H1 (cell line): Measurements from ENCODE around the gene CX3CL1. TPM values are rescaled to one million over a fixed set of nuclear protein-coding genes. Genes with fewer than 3 reads are reported as not detected.

Experiments
- CTCF ChIA-PET: fragments of 300-600 bp; sonication (Branson Sonifier 250); formaldehyde crosslinking; loops from one replicate; lab custom pipeline; 2021; ENCODE audit not compliant: partially characterized antibody; lab: Charles Lee
- POLR2A ChIA-PET: fragments of 300-600 bp; sonication (Branson Sonifier 250); formaldehyde crosslinking; loops from one replicate; lab custom pipeline; 2021; ENCODE audit warnings: inconsistent platforms; ENCODE audit not compliant: partially characterized antibody; lab: Charles Lee
- DNase-seq, 2 experiments: peaks; one replicate each; pipeline versions ENCODE4 v3.0.0 to v3.0.0-alpha.2; 2010 to 2022; ENCODE audit warnings: low spot score in 2 of 2, low read depth in 1 of 2, mixed read lengths in 1 of 2
- FAIRE-seq: peaks from 2 replicates; lab custom pipeline; 2011; peaks lifted over from hg19 to GRCh38; lab: Jason Lieb, UNC
- H2AFZ ChIP-seq: 2 replicates; pipeline ENCODE4 v1.8.1; 2012; ENCODE audit warnings: low read length, inconsistent platforms
- H2AK5ac ChIP-seq: 2 replicates; pipeline ENCODE4 v1.6.1; 2013; ENCODE audit warnings: low read depth, low read length
- H2BK120ac ChIP-seq: replicated peaks from 2 replicates; pipeline ENCODE3; 2013; ENCODE audit warnings: low read depth, low read length, inconsistent platforms
- H2BK12ac ChIP-seq: 2 replicates; pipeline ENCODE4 v1.6.1; 2013; ENCODE audit warnings: low read depth, low read length
- H2BK15ac ChIP-seq: 2 replicates; pipeline ENCODE4 v1.6.1; 2013; ENCODE audit warnings: low read length
- H2BK20ac ChIP-seq: 2 replicates; pipeline ENCODE4 v1.6.1; 2013; ENCODE audit warnings: low read length
- H2BK5ac ChIP-seq: 2 replicates; pipeline ENCODE4 v1.6.1; 2013; ENCODE audit warnings: low read depth, low read length
- H3K14ac ChIP-seq: 2 replicates; pipeline ENCODE4 v1.6.1; 2013; ENCODE audit warnings: inconsistent platforms; ENCODE audit not compliant: insufficient read length
- H3K18ac ChIP-seq: 2 replicates; pipeline ENCODE4 v1.6.1; 2013; ENCODE audit warnings: low read length; ENCODE audit errors: extremely low read depth
- H3K23ac ChIP-seq: 2 replicates; pipeline ENCODE4 v1.6.1; 2013; ENCODE audit warnings: inconsistent platforms; ENCODE audit not compliant: insufficient read length
- H3K23me2 ChIP-seq: 2 replicates; pipeline ENCODE4 v1.6.1; 2013; ENCODE audit warnings: low read depth, low read length
- H3K27ac ChIP-seq: 2 replicates; pipeline ENCODE4 v1.6.1; 2011; ENCODE audit warnings: low read depth, low read length, inconsistent platforms
- H3K27me3 ChIP-seq, 4 experiments: replicated peaks in 1 of 4; 1 replicate in 1 of 4; 2 replicates in 3 of 4; pipeline versions ENCODE4 v1.6.1 to v1.8.1; 2011 to 2013; ENCODE audit warnings: low read length in 3 of 4, mild to moderate bottlenecking in 3 of 4, inconsistent platforms in 2 of 4, mixed read lengths in 2 of 4, moderate library complexity in 1 of 4; ENCODE audit not compliant: control insufficient read depth in 3 of 4, insufficient read depth in 3 of 4; ENCODE audit errors: extremely low read depth in 1 of 4
- H3K36me3 ChIP-seq, 4 experiments: 2 replicates each; pipeline versions ENCODE4 v1.6.1 to v1.8.1; 2011 to 2013; ENCODE audit warnings: mild to moderate bottlenecking in 4 of 4, low read length in 3 of 4, moderate library complexity in 2 of 4, control low read depth in 1 of 4, inconsistent platforms in 1 of 4; ENCODE audit not compliant: insufficient read depth in 4 of 4, control insufficient read depth in 2 of 4
- H3K4ac ChIP-seq: replicated peaks from 2 replicates; pipeline ENCODE3; 2013; ENCODE audit warnings: low read length, low read depth, mixed read lengths, inconsistent platforms; ENCODE audit not compliant: insufficient read length
- H3K4me1 ChIP-seq, 4 experiments: replicated peaks in 1 of 4; 1 replicate in 1 of 4; 2 replicates in 3 of 4; pipeline versions ENCODE4 v1.6.1 to v1.8.1; 2011 to 2013; ENCODE audit warnings: low read length in 3 of 4, inconsistent platforms in 2 of 4, mixed read lengths in 1 of 4; ENCODE audit not compliant: insufficient read depth in 4 of 4, control insufficient read depth in 3 of 4
- H3K4me2 ChIP-seq, 2 experiments: 2 replicates each; pipeline versions ENCODE4 v1.6.1 to v1.8.1; 2011 to 2013; ENCODE audit warnings: low read depth in 2 of 2, low read length in 2 of 2, control low read depth in 1 of 2, inconsistent platforms in 1 of 2, mild to moderate bottlenecking in 1 of 2; ENCODE audit not compliant: insufficient read depth in 1 of 2
- H3K4me3 ChIP-seq, 4 experiments: fragments of 200-600, 300-600 bp in 1 of 4; sonication (generic), shearing (Covaris generic), sonication (Bioruptor Twin) in 1 of 4; 2 replicates each; pipeline versions ENCODE4 v1.5.1 to v1.8.1; 2011 to 2016; ENCODE audit warnings: low read length in 4 of 4, low read depth in 3 of 4, control low read depth in 2 of 4, inconsistent platforms in 2 of 4, mild to moderate bottlenecking in 2 of 4, mixed read lengths in 1 of 4, moderate library complexity in 1 of 4; ENCODE audit not compliant: insufficient read depth in 2 of 4; ENCODE audit errors: extremely low read depth in 1 of 4
- H3K56ac ChIP-seq: replicated peaks from 2 replicates; pipeline ENCODE3; 2013; ENCODE audit warnings: low read depth, mild to moderate bottlenecking, mixed read lengths, low read length, inconsistent platforms; ENCODE audit not compliant: insufficient read length
- H3K79me1 ChIP-seq: 2 replicates; pipeline ENCODE4 v1.6.1; 2013; ENCODE audit warnings: low read depth, low read length, control low read depth
- H3K79me2 ChIP-seq, 2 experiments: 2 replicates each; pipeline versions ENCODE4 v1.6.1 to v1.8.1; 2012 to 2013; ENCODE audit warnings: low read length in 2 of 2, mild to moderate bottlenecking in 2 of 2, inconsistent platforms in 1 of 2; ENCODE audit not compliant: insufficient read depth in 2 of 2, control insufficient read depth in 1 of 2
- H3K9ac ChIP-seq, 4 experiments: replicated peaks in 1 of 4; 1 replicate in 1 of 4; 2 replicates in 3 of 4; pipeline versions ENCODE4 v1.6.1 to v1.8.1; 2011 to 2013; ENCODE audit warnings: low read depth in 3 of 4, low read length in 3 of 4, control low read depth in 2 of 4, mild to moderate bottlenecking in 2 of 4, moderate library complexity in 2 of 4, inconsistent platforms in 1 of 4; ENCODE audit errors: extremely low read depth in 1 of 4
- H3K9me3 ChIP-seq, 2 experiments: 2 replicates each; pipeline versions ENCODE4 v1.6.1 to v1.8.1; 2012 to 2013; ENCODE audit warnings: mild to moderate bottlenecking in 2 of 2, moderate library complexity in 2 of 2, control low read depth in 1 of 2, inconsistent platforms in 1 of 2, low read depth in 1 of 2, low read length in 1 of 2, mixed read lengths in 1 of 2; ENCODE audit not compliant: insufficient read depth in 2 of 2
- H4K20me1 ChIP-seq, 2 experiments: replicated peaks in 1 of 2; 2 replicates each; pipeline versions ENCODE3 to v1.8.1; 2011 to 2013; ENCODE audit warnings: inconsistent platforms in 2 of 2, low read length in 2 of 2, mild to moderate bottlenecking in 1 of 2; ENCODE audit not compliant: insufficient read depth in 2 of 2, control insufficient read depth in 1 of 2
- H4K5ac ChIP-seq: 2 replicates; pipeline ENCODE4 v1.6.1; 2013; ENCODE audit warnings: low read length, low read depth, mixed read lengths, inconsistent platforms; ENCODE audit not compliant: insufficient read length
- H4K8ac ChIP-seq: 2 replicates; pipeline ENCODE4 v1.8.0; 2013; ENCODE audit warnings: mild to moderate bottlenecking, moderate library complexity, low read length, inconsistent platforms; ENCODE audit not compliant: insufficient read depth; ENCODE audit errors: extremely low read depth
- H4K91ac ChIP-seq: replicated peaks from 2 replicates; pipeline ENCODE3; 2013; ENCODE audit warnings: low read length, mixed read lengths, inconsistent platforms; ENCODE audit not compliant: insufficient read length
- ASH2L ChIP-seq: fragments of 200-600, 300-600 bp; sonication (generic); IDR thresholded peaks from one replicate; pipeline ENCODE4 v1.7.1; 2017; ENCODE audit warnings: low read length
- ATF2 ChIP-seq: IDR thresholded peaks from 2 replicates; pipeline ENCODE4 v1.6.1; 2012; ENCODE audit warnings: low read length, inconsistent platforms
- BACH1 ChIP-seq: IDR thresholded peaks from 2 replicates; pipeline ENCODE4 v1.6.1; 2012; ENCODE audit warnings: low read length, improper control_type of control experiment
- HDAC6 ChIP-seq: IDR thresholded peaks from one replicate; pipeline ENCODE4 v1.7.1; 2012; ENCODE audit warnings: low read depth, mild to moderate bottlenecking, inconsistent platforms, low read length, moderate library complexity
- KDM4A ChIP-seq: IDR thresholded peaks from one replicate; pipeline ENCODE4 v1.7.1; 2012; ENCODE audit warnings: low read depth, mild to moderate bottlenecking, moderate library complexity, low read length, inconsistent platforms; ENCODE audit not compliant: severe bottlenecking
- KDM5A ChIP-seq: fragments of 200-600 bp; IDR thresholded peaks from 2 replicates; pipeline ENCODE4 v1.7.1; 2012; ENCODE audit warnings: mild to moderate bottlenecking, low read length, inconsistent platforms, mixed read lengths
- MAX ChIP-seq: IDR thresholded peaks from 2 replicates; pipeline ENCODE4 v1.6.1; 2012; ENCODE audit warnings: inconsistent platforms
- NANOG ChIP-seq: IDR thresholded peaks from 2 replicates; pipeline ENCODE4 v1.6.1; 2011; ENCODE audit warnings: low read length, low read depth, mild to moderate bottlenecking, inconsistent platforms; ENCODE audit not compliant: insufficient read depth, poor library complexity, severe bottlenecking
- POU5F1 ChIP-seq: IDR thresholded peaks from 2 replicates; pipeline ENCODE4 v1.6.1; 2011; ENCODE audit warnings: low read depth, mild to moderate bottlenecking, low read length, moderate library complexity
- SIRT6 ChIP-seq: IDR thresholded peaks from one replicate; pipeline ENCODE4 v1.7.1; 2012; ENCODE audit warnings: low read length, inconsistent platforms
- SP1 ChIP-seq: IDR thresholded peaks from 2 replicates; pipeline ENCODE4 v1.6.1; 2011; ENCODE audit warnings: low read depth, low read length
- SP2 ChIP-seq: IDR thresholded peaks from 2 replicates; pipeline ENCODE4 v1.6.1; 2012; ENCODE audit warnings: mild to moderate bottlenecking, low read length, inconsistent platforms
- YY1 ChIP-seq: IDR thresholded peaks from 2 replicates; pipeline ENCODE4 v1.6.1; 2011; ENCODE audit warnings: low read depth, mild to moderate bottlenecking, low read length
- WGBS, 2 experiments: shearing (Covaris generic) in 1 of 2; methylation state at CpG; one replicate each; pipeline versions ENCODE4 v1.1.6 to v1.1.7; 2013 to 2015; ENCODE audit warnings: low lambda C conversion rate in 2 of 2, mixed read lengths in 2 of 2, inconsistent platforms in 1 of 2, low coverage in 1 of 2, missing lambda C conversion rate in 1 of 2; ENCODE audit not compliant: insufficient replicate concordance in 2 of 2, insufficient coverage in 1 of 2, insufficient read length in 1 of 2; ENCODE audit errors: extremely low coverage in 1 of 2, missing lambda C conversion rate in 1 of 2; 5-methylcytosine and 5-hydroxymethylcytosine counted together
- polyA plus RNA-seq, 7 experiments: library from polyadenylated mRNA; depleted of rRNA in 3 of 7; stranded (reverse) in 5 of 7; unstranded in 2 of 7; fragments of >200 nt in 5 of 7; fragments of 200-250 nt in 2 of 7; gene quantifications; 1 replicate in 5 of 7; 2 replicates in 1 of 7; 4 replicates in 1 of 7; pipeline versions ENCODE4 v1.2.1 to v1.2.3, GENCODE V29; 2011 to 2013; ENCODE audit warnings: missing spikeins in 2 of 7, mixed read lengths in 2 of 7
- total RNA-seq: library from RNA; stranded (reverse); fragmentation: NEBNext Ultra II Directional; extraction: Animal tissue kit (Norgen Biotek cat#: 25700); gene quantifications from 2 replicates; pipeline ENCODE4 v1.2.1, GENCODE V29; 2021

The CX3CL1 gene
- total and polyA plus RNA-seq, 2 of the 8 experiments (the other 6 are each of a cell fraction or from before 2014, with no cell fraction given): 1.4 to 3.0 TPM

GRCh38 chr16:57413733-57414132 lies 41.4 kb downstream of the CX3CL1 start:
- Histone ChIP-seq H3K56ac (no peak overlapping the region), H3K23ac (no peak overlapping the region), H4K5ac (no peak overlapping the region), H3K79me2 (no peaks in the 10 kb centered on the region), H3K4me3 (no peak overlapping the region), H2BK5ac (no peak overlapping the region), H4K20me1 (no peaks in the 10 kb centered on the region), H3K79me1 (no peaks in the 10 kb centered on the region), H3K36me3 (no peaks in the 10 kb centered on the region), H2BK120ac (no peak overlapping the region), H2AFZ (no peak overlapping the region), H2BK12ac (no peak overlapping the region), H3K14ac (no peak overlapping the region), H2AK5ac (no peak overlapping the region), H3K27me3 (no peaks in the 10 kb centered on the region), H3K4me2 (no peak overlapping the region), H3K23me2 (0 out of 2 replicates have a peak, but pooled peaks cover 3% of the 10 kb centered on the region), H3K9ac (no peak overlapping the region), H3K9me3 (no peaks in the 10 kb centered on the region), H4K8ac (no peak overlapping the region), H3K4me1 (peaks cover 0 to 12% (median 7%) of the 10 kb centered on the region in 4 experiments; a peak in 6 of 7 replicates), H2BK20ac (no peak overlapping the region), H2BK15ac (no peak overlapping the region), H3K4ac (no peak overlapping the region), H3K18ac (no peak overlapping the region), H4K91ac (no peak overlapping the region), H3K27ac (no peak overlapping the region)
- no peak for FAIRE-seq
- POLR2A ChIA-PET: interaction anchor here (0.6 kb wide), 1 partner anchor 558 kb away, joined by 3 read pairs; no protein-coding TSS in a partner anchor
- WGBS, 2 experiments: 82% methylated on average over 7 of the region's 7 CpGs; no CpG with 5 or more reads in 1 of the 2 experiments
- no peak for DNase-seq
- CTCF ChIA-PET: interaction anchor here (0.7 to 19.2 kb wide), 5 partner anchors 9 to 110 kb away, joined by 3 to 513 read pairs (median 3); partner anchors contain the start of gene CCL17
- TF ChIP-seq SP2 (no peak), KDM5A (no peak), ATF2 (no peak), KDM4A (no peak), HDAC6 (no peak), YY1 (no peak), SP1 (no peak), BACH1 (no peak), NANOG (no peak), SIRT6 (no peak), POU5F1 (no peak), ASH2L (no peak), MAX (no peak)
